Brain microvascular endothelial cell (primary cell): ENCODE results near the gene RPRD1A.
A peak's percentile ranks its signal among the peaks of the same experiment; 100 is the strongest.

Source experiments
- DNase-seq: peaks from one replicate; pipeline ENCODE4 v3.0.0-alpha.2; 2020
- H3K27ac ChIP-seq: fragments of 250-450 bp; sonication (Bioruptor Pico); 2 replicates; pipeline ENCODE4 v1.5.1; 2020; ENCODE audit warnings: mild to moderate bottlenecking, moderate library complexity
- H3K27me3 ChIP-seq: fragments of 250-450 bp; sonication (Bioruptor Pico); replicated peaks from 2 replicates; pipeline ENCODE4 v1.5.1; 2020; ENCODE audit warnings: mild to moderate bottlenecking
- H3K36me3 ChIP-seq: fragments of 250-450 bp; sonication (Bioruptor Pico); replicated peaks from 2 replicates; pipeline ENCODE4 v1.5.1; 2020; ENCODE audit warnings: mild to moderate bottlenecking
- H3K4me3 ChIP-seq: 2 replicates; pipeline ENCODE4 v1.5.1; 2011; ENCODE audit warnings: low read depth, mild to moderate bottlenecking, control low read depth, low read length, moderate library complexity
- in situ Hi-C: cut with HindIII; loops from 2 replicates; pipeline ENCODE4 v1.10.0; 2017; ENCODE audit warnings: low sequenced_read_pairs, low pct_ligation_motif_present
- TF ChIP-seq, protein P1 (sequence below): IDR thresholded peaks from 2 replicates; pipeline ENCODE4 v1.5.1; 2011; ENCODE audit warnings: low read depth, mild to moderate bottlenecking, moderate library complexity, low read length, control low read depth, inconsistent platforms; ENCODE audit errors: missing control alignments

The RPRD1A gene

DNA sequence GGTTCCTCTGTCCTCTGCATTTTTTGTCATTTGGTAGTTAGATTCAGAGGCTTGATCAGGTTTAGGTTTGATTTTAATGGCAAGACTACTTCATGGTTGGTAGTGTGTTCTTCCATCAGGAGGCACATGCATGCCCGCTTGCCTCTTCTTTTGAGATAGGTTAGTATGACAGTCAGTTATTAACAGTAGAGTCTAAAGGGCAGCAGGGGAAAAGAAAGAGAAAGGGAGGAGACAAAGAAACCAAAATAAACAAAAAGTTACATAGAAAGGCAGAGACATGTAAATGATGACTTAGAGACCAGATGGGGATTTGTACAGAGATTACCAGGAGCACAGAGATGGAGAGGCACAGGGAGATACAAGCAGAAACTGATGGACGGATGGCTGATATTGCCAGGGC is 105.0 kb downstream of the RPRD1A start:
- TF ChIP-seq, protein P1, sequence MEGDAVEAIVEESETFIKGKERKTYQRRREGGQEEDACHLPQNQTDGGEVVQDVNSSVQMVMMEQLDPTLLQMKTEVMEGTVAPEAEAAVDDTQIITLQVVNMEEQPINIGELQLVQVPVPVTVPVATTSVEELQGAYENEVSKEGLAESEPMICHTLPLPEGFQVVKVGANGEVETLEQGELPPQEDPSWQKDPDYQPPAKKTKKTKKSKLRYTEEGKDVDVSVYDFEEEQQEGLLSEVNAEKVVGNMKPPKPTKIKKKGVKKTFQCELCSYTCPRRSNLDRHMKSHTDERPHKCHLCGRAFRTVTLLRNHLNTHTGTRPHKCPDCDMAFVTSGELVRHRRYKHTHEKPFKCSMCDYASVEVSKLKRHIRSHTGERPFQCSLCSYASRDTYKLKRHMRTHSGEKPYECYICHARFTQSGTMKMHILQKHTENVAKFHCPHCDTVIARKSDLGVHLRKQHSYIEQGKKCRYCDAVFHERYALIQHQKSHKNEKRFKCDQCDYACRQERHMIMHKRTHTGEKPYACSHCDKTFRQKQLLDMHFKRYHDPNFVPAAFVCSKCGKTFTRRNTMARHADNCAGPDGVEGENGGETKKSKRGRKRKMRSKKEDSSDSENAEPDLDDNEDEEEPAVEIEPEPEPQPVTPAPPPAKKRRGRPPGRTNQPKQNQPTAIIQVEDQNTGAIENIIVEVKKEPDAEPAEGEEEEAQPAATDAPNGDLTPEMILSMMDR: no peak
- no peak overlapping the region for H3K4me3 ChIP-seq
- H3K27me3 ChIP-seq: no peaks in the 10 kb centered on the region
- no peak overlapping the region for H3K27ac ChIP-seq
- in situ Hi-C loops: no loop called here
- H3K36me3 ChIP-seq: no peaks in the 10 kb centered on the region
- no peak for DNase-seq

DNA sequence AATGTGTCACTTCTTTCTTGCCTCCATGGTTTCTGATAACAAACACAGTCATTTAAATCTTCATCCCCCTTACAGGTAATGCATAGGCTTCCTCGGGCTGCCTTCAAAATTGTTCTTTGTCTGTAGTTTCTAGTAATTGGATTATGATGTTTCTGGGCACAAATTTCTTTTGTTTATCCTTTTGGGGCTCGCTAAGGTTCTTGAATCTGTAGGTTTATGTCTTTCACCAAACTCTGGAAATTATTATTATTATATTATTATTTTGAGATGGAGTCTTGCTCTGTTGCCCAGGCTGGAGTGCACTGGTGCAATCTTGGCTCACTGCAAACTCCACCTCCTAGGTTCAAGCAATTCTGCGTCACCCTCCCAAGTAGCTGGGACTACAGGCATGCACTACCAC is 111.1 kb downstream of the RPRD1A start:
- in situ Hi-C loops: no loop called here
- Histone ChIP-seq H3K36me3 (no peaks in the 10 kb centered on the region), H3K27me3 (no peaks in the 10 kb centered on the region), H3K27ac (no peak overlapping the region), H3K4me3 (no peak overlapping the region)
- TF ChIP-seq, protein P1: no peak
- no peak for DNase-seq

DNA sequence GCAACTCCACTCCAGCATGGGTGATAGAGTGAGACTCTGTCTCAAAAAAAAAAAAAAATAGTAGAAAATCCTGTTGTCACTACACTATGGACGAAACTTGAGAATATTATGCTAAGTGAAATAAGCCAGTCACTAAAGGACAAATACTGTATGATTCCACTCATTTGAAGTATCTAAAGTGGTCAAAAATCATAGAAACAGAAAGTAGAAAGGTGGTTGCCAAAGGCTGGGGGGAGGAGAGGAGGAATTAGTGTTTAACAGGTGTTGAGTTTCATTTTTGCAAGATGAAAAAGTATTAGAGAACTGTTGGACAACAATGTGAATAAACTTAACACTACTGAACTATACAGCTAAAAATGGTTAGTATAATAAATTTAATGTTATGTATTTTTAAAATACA is 113.7 kb downstream of the RPRD1A start:
- in situ Hi-C loops: no loop called here
- TF ChIP-seq, protein P1: no peak

DNA sequence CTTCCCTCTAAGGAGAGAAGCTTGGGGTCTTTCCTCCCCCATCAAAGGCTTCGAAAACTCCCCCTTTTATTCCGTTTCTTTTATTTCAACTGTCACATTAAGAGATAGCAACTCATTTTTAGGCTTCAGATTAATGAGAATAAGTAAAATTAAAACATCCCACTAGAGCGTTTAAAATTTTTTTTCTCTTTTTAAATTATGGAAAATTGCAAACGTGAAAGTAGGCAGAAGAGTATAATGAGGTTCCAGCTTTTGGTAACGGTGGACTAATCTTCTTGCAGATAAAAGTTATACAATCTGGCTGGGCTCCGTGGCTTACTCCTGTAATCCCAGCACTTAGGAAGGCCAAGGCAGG is 116.8 kb downstream of the RPRD1A start:
- in situ Hi-C loops: no loop called here
- H3K4me3 ChIP-seq: peak overlapping the region; percentile 64
- no peak for DNase-seq
- TF ChIP-seq, protein P1: no peak
- no peaks in the 10 kb centered on the region for H3K36me3 ChIP-seq
- no peaks in the 10 kb centered on the region for H3K27me3 ChIP-seq
- H3K27ac ChIP-seq: no peak overlapping the region

More for the DNA sequence above, 113.7 kb downstream of the RPRD1A start:
- Histone ChIP-seq H3K27ac (no peak overlapping the region), H3K27me3 (no peaks in the 10 kb centered on the region), H3K4me3 (no peak overlapping the region), H3K36me3 (no peaks in the 10 kb centered on the region)
- no peak for DNase-seq

DNA sequence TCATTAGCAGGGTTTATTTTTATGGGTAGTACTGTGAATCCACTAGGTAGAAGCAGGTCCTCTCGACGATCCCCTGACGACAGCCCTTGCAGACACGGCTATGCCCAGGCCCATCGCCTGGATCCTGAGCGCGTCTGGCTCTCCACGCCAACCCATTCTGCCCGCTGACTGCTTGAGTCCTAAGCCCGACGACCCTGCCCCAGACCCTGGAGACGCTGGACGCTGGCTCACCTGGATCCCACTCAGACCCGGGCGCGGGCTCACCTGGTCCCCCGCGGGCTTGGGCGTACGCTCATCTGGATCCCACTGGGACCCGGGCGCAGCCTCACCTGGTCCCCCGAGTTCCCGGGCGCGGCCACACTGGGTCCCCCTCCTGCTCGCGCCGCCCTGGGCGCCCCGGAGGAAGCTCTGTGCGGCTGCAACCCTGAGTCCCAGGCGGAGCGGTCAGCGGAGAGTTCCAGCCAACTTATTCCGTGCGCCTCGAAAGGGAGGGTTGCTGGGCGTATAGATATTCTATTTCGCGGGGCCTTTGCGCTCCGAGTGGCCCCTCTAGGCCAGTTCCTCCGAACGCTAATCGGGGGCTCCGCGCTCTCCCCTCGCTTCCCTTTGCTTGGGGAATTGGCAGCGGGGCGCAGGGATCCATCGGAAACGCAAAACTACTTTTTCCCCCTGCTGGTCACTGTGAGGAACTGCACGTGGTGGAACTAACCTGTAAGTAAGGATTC is 117.3 kb downstream of the RPRD1A start:
- Histone ChIP-seq H3K4me3 (peak overlapping the region; percentile 64), H3K27me3 (no peaks in the 10 kb centered on the region), H3K36me3 (no peaks in the 10 kb centered on the region), H3K27ac (no peak overlapping the region)
- in situ Hi-C loops: no loop called here
- TF ChIP-seq, protein P1: peak; percentile 90
- DNase-seq: peak; percentile 48

DNA sequence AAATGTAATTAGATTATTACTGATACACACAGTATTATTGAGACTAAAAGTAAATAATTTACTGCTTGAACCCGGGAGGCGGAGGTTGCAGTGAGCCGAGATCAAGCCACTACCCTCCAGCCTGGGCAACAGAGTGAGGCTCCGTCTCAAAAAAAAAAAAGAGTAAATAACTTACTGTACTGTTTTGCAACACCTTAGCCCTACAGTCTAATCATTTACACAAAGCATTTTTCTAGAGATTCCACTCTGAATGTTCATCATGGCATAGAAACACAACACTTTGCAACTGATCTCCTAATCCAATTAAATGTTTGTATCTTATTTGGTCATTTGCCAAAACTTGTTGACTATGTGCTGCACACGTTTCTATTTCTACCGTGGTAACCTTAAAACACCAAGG is 118.3 kb downstream of the RPRD1A start:
- in situ Hi-C loops: no loop called here

More for the DNA sequence above, 118.3 kb downstream of the RPRD1A start:
- Histone ChIP-seq H3K27ac (no peak overlapping the region), H3K4me3 (no peak overlapping the region), H3K36me3 (no peaks in the 10 kb centered on the region), H3K27me3 (no peaks in the 10 kb centered on the region)
- TF ChIP-seq, protein P1: no peak
- no peak for DNase-seq
